Loucy (cell line): ENCODE results near the gene PLEKHA7.

Experiments used
- CTCF ChIP-seq: fragments of 200-600 bp; sonication (generic); conservative IDR thresholded peaks from 2 replicates; pipeline ENCODE4 v1.5.1; 2014; ENCODE audit warnings: mild to moderate bottlenecking, antibody characterized with exemption, low read length
- EZH2phosphoT487 ChIP-seq: fragments of 200-600 bp; IDR thresholded peaks from 2 replicates; pipeline ENCODE4 v1.6.1; 2018; ENCODE audit warnings: antibody characterized with exemption, mild to moderate bottlenecking, moderate library complexity, borderline replicate concordance

- no peak for TF ChIP-seq CTCF
- no peak for TF ChIP-seq EZH2phosphoT487
These were observed 235.9 kb downstream of the PLEKHA7 start for GRCh38 chr11:16778286-16778685.
